WTC11 (cell line): ENCODE data around the gene HMGB1. TPM values are rescaled to one million over a fixed set of nuclear protein-coding genes. Genes with fewer than 3 reads are reported as not detected.
"Not testable (repeated sequence)": the region's sequence is repeated elsewhere in the genome, so short reads cannot be mapped to it uniquely, and the experiment has no call there.

Experiments used
- ATAC-seq: fragments of 200-7000 bp; cut with Tn5 transposase; 2 replicates; pipeline ENCODE4 v1.10.0; 2021; ENCODE audit warnings: mild to moderate bottlenecking, moderate library complexity
- CTCF ChIA-PET: fragments of 300-600 bp; sonication (Branson Sonifier 250); formaldehyde crosslinking; loops from one replicate; lab custom pipeline; 2021; ENCODE audit warnings: antibody characterized with exemption; lab: Charles Lee
- POLR2A ChIA-PET: fragments of 350-600 bp; sonication (Branson Sonifier 250); formaldehyde crosslinking; loops from one replicate; lab custom pipeline; 2021; ENCODE audit warnings: antibody characterized with exemption; lab: Charles Lee
- DNase-seq: peaks from one replicate; pipeline ENCODE4 v3.0.0; 2021; ENCODE audit warnings: low spot score
- H3K27ac Mint-ChIP-seq: 2 replicates; pipeline ENCODE4 v1.8.0; 2021; ENCODE audit warnings: mixed read lengths
- H3K27me3 Mint-ChIP-seq: 2 replicates; pipeline ENCODE4 v1.8.0; 2021; ENCODE audit warnings: low read depth, mild to moderate bottlenecking, moderate library complexity, mixed read lengths
- H3K36me3 Mint-ChIP-seq: 2 replicates; pipeline ENCODE4 v1.8.0; 2021; ENCODE audit warnings: mixed read lengths
- H3K4me1 Mint-ChIP-seq: 2 replicates; pipeline ENCODE4 v1.8.0; 2022; ENCODE audit warnings: mixed read lengths
- H3K4me3 Mint-ChIP-seq: 2 replicates; pipeline ENCODE4 v1.8.0; 2021; ENCODE audit warnings: mild to moderate bottlenecking, moderate library complexity, mixed read lengths
- H3K9me3 Mint-ChIP-seq: 2 replicates; pipeline ENCODE4 v1.8.0; 2021; ENCODE audit warnings: mixed read lengths
- ATF1 ChIP-seq: sonication (generic); formaldehyde crosslinking; IDR thresholded peaks from 2 replicates; pipeline ENCODE4 v1.8.1; 2023; ENCODE audit warnings: mild to moderate bottlenecking, moderate library complexity, missing genetic modification reagents
- EMX1 ChIP-seq: fragments of 250-450 bp; sonication (Bioruptor Pico); IDR thresholded peaks from 2 replicates; pipeline ENCODE4 v1.8.0; 2021; ENCODE audit warnings: mild to moderate bottlenecking
- FOXK1 ChIP-seq: sonication (generic); formaldehyde crosslinking; IDR thresholded peaks from 2 replicates; pipeline ENCODE4 v1.8.0; 2022; ENCODE audit warnings: mild to moderate bottlenecking, moderate library complexity, missing genetic modification reagents
- GABPB1 ChIP-seq: sonication (generic); formaldehyde crosslinking; IDR thresholded peaks from 2 replicates; pipeline ENCODE4 v1.8.1; 2023; ENCODE audit warnings: mild to moderate bottlenecking, missing genetic modification reagents
- JAZF1 ChIP-seq: fragments of 250-450 bp; sonication (Bioruptor Pico); IDR thresholded peaks from 2 replicates; pipeline ENCODE4 v1.9.0; 2021; ENCODE audit warnings: moderate library complexity, mild to moderate bottlenecking, inconsistent platforms
- KAT7 ChIP-seq: sonication (generic); formaldehyde crosslinking; IDR thresholded peaks from 2 replicates; pipeline ENCODE4 v1.8.1; 2023; ENCODE audit warnings: missing genetic modification reagents, mild to moderate bottlenecking, borderline replicate concordance
- NFYB ChIP-seq: sonication (generic); formaldehyde crosslinking; conservative IDR thresholded peaks from 2 replicates; pipeline ENCODE4 v1.8.0; 2022; ENCODE audit warnings: low read depth, missing genetic modification reagents
- PRRX2 ChIP-seq: fragments of 250-450 bp; sonication (Bioruptor Pico); IDR thresholded peaks from 2 replicates; pipeline ENCODE4 v1.8.0; 2021; ENCODE audit warnings: mild to moderate bottlenecking
- RELA ChIP-seq: sonication (generic); formaldehyde crosslinking; IDR thresholded peaks from 2 replicates; pipeline ENCODE4 v1.8.1; 2022; ENCODE audit warnings: missing genetic modification reagents, mild to moderate bottlenecking, borderline replicate concordance
- TCF7 ChIP-seq: sonication (generic); formaldehyde crosslinking; IDR thresholded peaks from 2 replicates; pipeline ENCODE4 v1.8.0; 2022; ENCODE audit warnings: mild to moderate bottlenecking, low read depth, missing genetic modification reagents, moderate library complexity
- ZNF263 ChIP-seq: sonication (generic); formaldehyde crosslinking; IDR thresholded peaks from 2 replicates; pipeline ENCODE4 v1.8.1; 2022; ENCODE audit warnings: low read depth, mild to moderate bottlenecking, moderate library complexity, missing genetic modification reagents
- ZNF396 ChIP-seq: fragments of 250-450 bp; sonication (Bioruptor Pico); IDR thresholded peaks from 2 replicates; pipeline ENCODE4 v1.8.0; 2021; ENCODE audit warnings: mild to moderate bottlenecking, moderate library complexity, borderline replicate concordance
- total RNA-seq: library from RNA; stranded (reverse); gene quantifications from 3 replicates; pipeline ENCODE4 v1.2.3, GENCODE V29; 2021
- TF ChIP-seq, protein P1 (sequence below): sonication (generic); formaldehyde crosslinking; conservative IDR thresholded peaks from 2 replicates; pipeline ENCODE4 v1.8.1; 2023; ENCODE audit warnings: mild to moderate bottlenecking, low read depth, missing genetic modification reagents, moderate library complexity
- TF ChIP-seq, protein P2 (sequence below): sonication (generic); formaldehyde crosslinking; IDR thresholded peaks from 2 replicates; pipeline ENCODE4 v1.8.1; 2022; ENCODE audit warnings: mild to moderate bottlenecking, missing genetic modification reagents, moderate library complexity, borderline replicate concordance
- TF ChIP-seq, protein P3 (sequence below): fragments of 250-450 bp; sonication (Bioruptor Pico); IDR thresholded peaks from 2 replicates; pipeline ENCODE4 v2.1.2; 2022; ENCODE audit warnings: mild to moderate bottlenecking, moderate library complexity
- TF ChIP-seq, protein P4 (sequence below): sonication (generic); formaldehyde crosslinking; IDR thresholded peaks from 2 replicates; pipeline ENCODE4 v1.8.1; 2022; ENCODE audit warnings: mild to moderate bottlenecking, moderate library complexity, missing genetic modification reagents

The HMGB1 gene
- total RNA-seq, 1 experiment from 2014 or later, result 640 TPM

DNA sequence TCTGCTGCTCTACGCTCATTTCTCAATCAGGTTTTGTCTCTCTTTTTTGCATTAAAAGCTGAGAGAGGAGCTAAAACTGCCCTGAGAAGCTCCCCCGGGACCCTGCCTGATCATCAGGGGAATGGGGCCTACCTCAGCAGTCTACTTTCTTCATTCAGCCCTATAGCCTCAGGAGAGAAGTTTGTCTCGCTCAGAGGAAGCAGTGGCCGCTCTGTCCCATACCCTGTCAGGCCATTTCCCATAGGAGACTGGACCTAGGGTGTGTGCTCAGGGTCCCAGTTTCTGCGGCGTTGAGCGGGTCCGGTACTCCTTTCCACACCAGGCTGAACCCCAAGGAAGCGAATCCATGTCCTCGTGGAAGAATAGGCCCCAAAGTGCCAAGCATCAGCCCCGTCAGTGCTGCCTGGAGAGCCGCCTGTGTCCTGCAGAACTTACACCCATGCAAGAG lies 21.8 kb downstream of the HMGB1 start:
- H3K36me3 Mint-ChIP-seq, result no peaks in the 10 kb centered on the region
- H3K4me3 Mint-ChIP-seq, result no peak overlapping the region
- H3K27me3 Mint-ChIP-seq, result no peaks in the 10 kb centered on the region
- no peak overlapping the region for H3K27ac Mint-ChIP-seq
- ChIA-PET POLR2A (no interaction called here), CTCF (no interaction called here)
- H3K9me3 Mint-ChIP-seq, result no peaks in the 10 kb centered on the region
- peaks cover 27% of the 10 kb centered on the region for H3K4me1 Mint-ChIP-seq
- DNase-seq (no peak), ATAC-seq (no peak)
- no peak for TF ChIP-seq ZNF263 (CRISPR knock-in tag)
- TF ChIP-seq, protein P1, sequence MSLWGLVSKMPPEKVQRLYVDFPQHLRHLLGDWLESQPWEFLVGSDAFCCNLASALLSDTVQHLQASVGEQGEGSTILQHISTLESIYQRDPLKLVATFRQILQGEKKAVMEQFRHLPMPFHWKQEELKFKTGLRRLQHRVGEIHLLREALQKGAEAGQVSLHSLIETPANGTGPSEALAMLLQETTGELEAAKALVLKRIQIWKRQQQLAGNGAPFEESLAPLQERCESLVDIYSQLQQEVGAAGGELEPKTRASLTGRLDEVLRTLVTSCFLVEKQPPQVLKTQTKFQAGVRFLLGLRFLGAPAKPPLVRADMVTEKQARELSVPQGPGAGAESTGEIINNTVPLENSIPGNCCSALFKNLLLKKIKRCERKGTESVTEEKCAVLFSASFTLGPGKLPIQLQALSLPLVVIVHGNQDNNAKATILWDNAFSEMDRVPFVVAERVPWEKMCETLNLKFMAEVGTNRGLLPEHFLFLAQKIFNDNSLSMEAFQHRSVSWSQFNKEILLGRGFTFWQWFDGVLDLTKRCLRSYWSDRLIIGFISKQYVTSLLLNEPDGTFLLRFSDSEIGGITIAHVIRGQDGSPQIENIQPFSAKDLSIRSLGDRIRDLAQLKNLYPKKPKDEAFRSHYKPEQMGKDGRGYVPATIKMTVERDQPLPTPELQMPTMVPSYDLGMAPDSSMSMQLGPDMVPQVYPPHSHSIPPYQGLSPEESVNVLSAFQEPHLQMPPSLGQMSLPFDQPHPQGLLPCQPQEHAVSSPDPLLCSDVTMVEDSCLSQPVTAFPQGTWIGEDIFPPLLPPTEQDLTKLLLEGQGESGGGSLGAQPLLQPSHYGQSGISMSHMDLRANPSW (CRISPR knock-in tag), result no peak
- TF ChIP-seq, protein P2, sequence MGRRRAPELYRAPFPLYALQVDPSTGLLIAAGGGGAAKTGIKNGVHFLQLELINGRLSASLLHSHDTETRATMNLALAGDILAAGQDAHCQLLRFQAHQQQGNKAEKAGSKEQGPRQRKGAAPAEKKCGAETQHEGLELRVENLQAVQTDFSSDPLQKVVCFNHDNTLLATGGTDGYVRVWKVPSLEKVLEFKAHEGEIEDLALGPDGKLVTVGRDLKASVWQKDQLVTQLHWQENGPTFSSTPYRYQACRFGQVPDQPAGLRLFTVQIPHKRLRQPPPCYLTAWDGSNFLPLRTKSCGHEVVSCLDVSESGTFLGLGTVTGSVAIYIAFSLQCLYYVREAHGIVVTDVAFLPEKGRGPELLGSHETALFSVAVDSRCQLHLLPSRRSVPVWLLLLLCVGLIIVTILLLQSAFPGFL (CRISPR knock-in tag), result no peak
- TF ChIP-seq PRRX2 (CRISPR knock-in tag), result no peak
- TF ChIP-seq NFYB (CRISPR knock-in tag), result no peak
- TF ChIP-seq, protein P3, sequence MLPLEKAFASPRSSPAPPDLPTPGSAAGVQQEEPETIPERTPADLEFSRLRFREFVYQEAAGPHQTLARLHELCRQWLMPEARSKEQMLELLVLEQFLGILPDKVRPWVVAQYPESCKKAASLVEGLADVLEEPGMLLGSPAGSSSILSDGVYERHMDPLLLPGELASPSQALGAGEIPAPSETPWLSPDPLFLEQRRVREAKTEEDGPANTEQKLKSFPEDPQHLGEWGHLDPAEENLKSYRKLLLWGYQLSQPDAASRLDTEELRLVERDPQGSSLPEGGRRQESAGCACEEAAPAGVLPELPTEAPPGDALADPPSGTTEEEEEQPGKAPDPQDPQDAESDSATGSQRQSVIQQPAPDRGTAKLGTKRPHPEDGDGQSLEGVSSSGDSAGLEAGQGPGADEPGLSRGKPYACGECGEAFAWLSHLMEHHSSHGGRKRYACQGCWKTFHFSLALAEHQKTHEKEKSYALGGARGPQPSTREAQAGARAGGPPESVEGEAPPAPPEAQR (CRISPR knock-in tag), result no peak
- no peak for TF ChIP-seq TCF7 (CRISPR knock-in tag)
- TF ChIP-seq FOXK1 (CRISPR knock-in tag), result no peak
- no peak for TF ChIP-seq EMX1
- TF ChIP-seq RELA, result no peak

DNA sequence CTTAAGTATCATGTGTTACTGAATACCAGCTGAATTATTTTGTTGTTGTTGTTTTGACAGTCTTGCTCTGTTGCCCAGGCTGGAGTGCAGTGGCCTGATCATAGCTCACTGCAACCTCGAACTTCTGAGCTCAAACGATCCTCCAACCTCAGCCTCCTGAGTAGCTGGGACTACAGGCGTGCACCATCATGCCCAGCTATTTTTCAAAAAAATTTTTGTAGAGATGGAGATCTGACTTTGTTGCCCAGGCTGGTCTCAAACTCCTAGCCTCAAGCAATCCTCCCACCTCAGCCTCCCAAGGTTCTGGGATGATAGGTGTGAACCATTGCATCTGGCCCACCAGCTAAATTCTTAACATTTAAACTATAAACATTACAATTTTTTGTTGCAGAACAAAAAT lies 22.2 kb downstream of the HMGB1 start:
- CTCF ChIA-PET, DNase-seq, H3K36me3 Mint-ChIP-seq, H3K4me3 Mint-ChIP-seq, H3K9me3 Mint-ChIP-seq, POLR2A ChIA-PET, ATAC-seq, H3K27me3 Mint-ChIP-seq, H3K27ac Mint-ChIP-seq: not testable (repeated sequence)
- H3K4me1 Mint-ChIP-seq, result peaks cover 27% of the 10 kb centered on the region

DNA sequence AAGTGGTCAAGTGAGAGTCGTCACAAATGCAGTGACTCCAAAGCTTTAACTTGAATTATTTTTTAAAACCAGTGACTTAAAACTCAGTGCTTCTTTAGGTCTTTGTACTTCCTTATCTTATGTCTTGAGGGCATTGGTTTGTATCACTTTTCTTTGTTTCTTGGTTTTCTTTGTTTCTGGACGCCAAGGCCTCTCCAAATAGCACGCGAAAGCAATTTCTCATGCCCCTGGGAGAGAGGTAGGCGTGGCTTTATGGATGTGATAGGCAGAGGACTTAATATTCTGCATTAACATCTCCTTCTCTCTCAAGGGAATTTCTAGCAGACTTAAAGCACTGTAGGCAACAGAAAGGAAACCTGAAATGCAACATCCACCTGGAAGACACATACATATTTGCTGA lies 22.8 kb downstream of the HMGB1 start:
- H3K4me1 Mint-ChIP-seq, result peaks cover 27% of the 10 kb centered on the region
- DNase-seq, result no peak
- CTCF ChIA-PET, result interaction anchor here (1.5 kb wide), 1 partner anchor 330 kb away, joined by 3 read pairs; no protein-coding TSS in a partner anchor

DNA sequence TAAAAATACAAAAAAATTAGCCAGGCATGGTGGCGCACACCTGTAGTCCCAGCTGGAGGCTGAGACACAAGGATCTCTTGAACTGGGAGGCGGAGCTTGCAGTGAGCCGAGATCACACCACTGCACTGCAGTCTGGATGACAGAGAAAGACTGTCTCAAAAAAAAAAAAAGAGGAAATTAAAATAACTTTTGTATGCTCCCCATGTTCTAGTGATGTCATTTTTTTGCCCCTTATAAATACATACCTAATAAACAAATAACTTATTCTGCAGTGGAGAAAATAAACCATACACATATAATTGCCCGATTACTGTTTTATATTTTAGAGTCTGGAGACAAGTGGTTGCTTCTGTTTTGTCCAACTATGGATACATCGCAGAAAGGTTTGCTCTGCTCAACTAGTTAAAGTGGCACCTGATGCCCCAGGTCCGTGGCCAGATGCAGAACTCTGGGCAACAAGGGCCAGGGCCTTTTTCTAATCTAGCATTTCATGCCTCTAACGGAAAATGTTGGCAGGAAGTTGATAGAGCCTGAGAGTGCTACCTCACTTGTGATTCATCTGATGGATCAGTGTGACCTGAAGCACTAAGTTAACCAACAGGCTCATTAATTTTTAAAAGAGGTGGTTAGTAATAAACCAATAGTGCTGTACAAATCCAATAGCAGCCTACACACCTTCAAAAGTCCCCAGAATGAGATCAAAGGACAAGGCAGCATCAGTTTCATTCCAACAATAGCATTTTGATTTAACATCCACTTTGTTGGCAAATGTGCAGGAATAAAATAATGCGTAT lies 24.6 kb downstream of the HMGB1 start:
- Mint-ChIP-seq H3K4me1 (peaks cover 19% of the 10 kb centered on the region), H3K27me3 (peaks cover 2% of the 10 kb centered on the region; the same call in 1 of the 2 replicates), H3K9me3 (no peaks in the 10 kb centered on the region), H3K36me3 (no peaks in the 10 kb centered on the region), H3K4me3 (no peak overlapping the region), H3K27ac (no peak overlapping the region)
- no peak for TF ChIP-seq ATF1 (CRISPR knock-in tag)
- no peak for TF ChIP-seq GABPB1 (CRISPR knock-in tag)
- TF ChIP-seq, protein P4, sequence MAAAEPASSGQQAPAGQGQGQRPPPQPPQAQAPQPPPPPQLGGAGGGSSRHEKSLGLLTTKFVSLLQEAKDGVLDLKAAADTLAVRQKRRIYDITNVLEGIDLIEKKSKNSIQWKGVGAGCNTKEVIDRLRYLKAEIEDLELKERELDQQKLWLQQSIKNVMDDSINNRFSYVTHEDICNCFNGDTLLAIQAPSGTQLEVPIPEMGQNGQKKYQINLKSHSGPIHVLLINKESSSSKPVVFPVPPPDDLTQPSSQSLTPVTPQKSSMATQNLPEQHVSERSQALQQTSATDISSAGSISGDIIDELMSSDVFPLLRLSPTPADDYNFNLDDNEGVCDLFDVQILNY (CRISPR knock-in tag), result no peak
- TF ChIP-seq, protein P3 (CRISPR knock-in tag), result no peak
- TF ChIP-seq NFYB (CRISPR knock-in tag), result no peak
- TF ChIP-seq KAT7 (CRISPR knock-in tag), result no peak
- no peak for TF ChIP-seq JAZF1 (CRISPR knock-in tag)
- ChIA-PET CTCF (interaction anchor here (1.5 kb wide), 1 partner anchor 329 kb away, joined by 3 read pairs; no protein-coding TSS in a partner anchor), POLR2A (no interaction called here)
- DNase-seq (no peak), ATAC-seq (no peak)

More for the DNA sequence above, 22.8 kb downstream of the HMGB1 start:
- H3K36me3 Mint-ChIP-seq, result no peaks in the 10 kb centered on the region
- peaks cover 2% of the 10 kb centered on the region; the same call in 1 of the 2 replicates for H3K27me3 Mint-ChIP-seq
- POLR2A ChIA-PET, result interaction anchor here (0.6 to 0.7 kb wide), 2 partner anchors 19 to 104 kb away, joined by 3 to 4 read pairs; no protein-coding TSS in a partner anchor
- ATAC-seq, result no peak
- H3K27ac Mint-ChIP-seq, result no peak overlapping the region
- no peak for TF ChIP-seq ZNF396 (CRISPR knock-in tag)
- TF ChIP-seq, all 79 proteins: peak for 0
- Mint-ChIP-seq H3K9me3 (no peaks in the 10 kb centered on the region), H3K4me3 (no peak overlapping the region)
